Sigmoid colon (tissue), 4 donors: Measurements from ENCODE around the gene PAPPA.

Experiments
- EP300 ChIP-seq, 4 donors: sonication (generic); formaldehyde crosslinking; IDR thresholded peaks; one replicate each; pipeline ENCODE4 v1.6.1; 2017; ENCODE audit warnings: antibody characterized with exemption in 4 of 4
- POLR2A ChIP-seq, 2 donors: fragments of 450-650 bp; IDR thresholded peaks; one replicate each; pipeline ENCODE4 v1.6.1; 2016; ENCODE audit warnings: antibody characterized with exemption in 2 of 2, mild to moderate bottlenecking in 2 of 2, moderate library complexity in 2 of 2
- TF ChIP-seq, protein P1 (sequence below), 4 experiments: fragments of 450-650 bp in 3 of 4; fragments of 200-600 bp in 1 of 4; IDR thresholded peaks; one replicate each; pipeline ENCODE4 v1.5.1; 2016 to 2019; ENCODE audit warnings: antibody characterized with exemption in 4 of 4, mild to moderate bottlenecking in 3 of 4, moderate library complexity in 2 of 4

DNA sequence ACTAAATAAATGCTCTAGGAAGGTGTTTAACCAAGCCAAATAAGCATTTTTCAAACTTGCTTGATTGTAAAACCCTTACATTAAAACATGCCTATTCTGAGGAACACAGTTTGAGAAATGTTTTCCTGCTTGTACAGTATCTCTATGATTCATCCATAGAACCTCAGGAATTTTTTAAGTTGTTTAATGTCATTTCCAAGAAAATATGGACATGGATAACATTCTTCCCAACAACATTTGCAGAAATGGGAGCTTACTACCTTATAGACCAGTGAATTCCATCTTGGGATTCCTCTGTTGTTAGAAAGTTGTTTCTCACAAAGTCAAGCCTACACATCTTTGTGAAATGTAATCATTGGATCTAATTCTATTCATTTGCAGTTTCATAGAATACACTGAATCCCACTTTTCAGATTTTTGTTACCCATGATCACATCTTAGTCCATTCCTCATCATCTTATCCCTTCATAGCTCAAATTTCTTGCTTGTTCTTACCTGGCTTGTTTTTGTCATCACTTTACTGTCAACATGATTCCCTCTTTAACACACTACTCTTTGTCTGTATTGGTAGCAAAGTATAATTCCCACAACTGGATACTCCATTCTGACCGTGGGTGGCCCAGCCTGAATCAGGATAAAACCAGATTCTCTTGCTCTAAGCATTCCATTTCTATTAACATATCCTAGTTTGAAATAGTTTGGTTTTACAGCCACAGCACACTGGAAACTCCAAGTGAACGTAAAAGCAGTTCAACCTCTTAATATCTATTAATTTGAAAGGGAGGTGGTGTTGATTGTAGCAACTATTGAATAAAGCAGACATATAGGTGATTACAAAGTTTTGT lies 49.4 kb upstream of the PAPPA start:
- TF ChIP-seq, protein P1, sequence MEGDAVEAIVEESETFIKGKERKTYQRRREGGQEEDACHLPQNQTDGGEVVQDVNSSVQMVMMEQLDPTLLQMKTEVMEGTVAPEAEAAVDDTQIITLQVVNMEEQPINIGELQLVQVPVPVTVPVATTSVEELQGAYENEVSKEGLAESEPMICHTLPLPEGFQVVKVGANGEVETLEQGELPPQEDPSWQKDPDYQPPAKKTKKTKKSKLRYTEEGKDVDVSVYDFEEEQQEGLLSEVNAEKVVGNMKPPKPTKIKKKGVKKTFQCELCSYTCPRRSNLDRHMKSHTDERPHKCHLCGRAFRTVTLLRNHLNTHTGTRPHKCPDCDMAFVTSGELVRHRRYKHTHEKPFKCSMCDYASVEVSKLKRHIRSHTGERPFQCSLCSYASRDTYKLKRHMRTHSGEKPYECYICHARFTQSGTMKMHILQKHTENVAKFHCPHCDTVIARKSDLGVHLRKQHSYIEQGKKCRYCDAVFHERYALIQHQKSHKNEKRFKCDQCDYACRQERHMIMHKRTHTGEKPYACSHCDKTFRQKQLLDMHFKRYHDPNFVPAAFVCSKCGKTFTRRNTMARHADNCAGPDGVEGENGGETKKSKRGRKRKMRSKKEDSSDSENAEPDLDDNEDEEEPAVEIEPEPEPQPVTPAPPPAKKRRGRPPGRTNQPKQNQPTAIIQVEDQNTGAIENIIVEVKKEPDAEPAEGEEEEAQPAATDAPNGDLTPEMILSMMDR (IDR thresholded peaks at IDR 0.05) = no peak
- no peak for TF ChIP-seq POLR2A (IDR thresholded peaks at IDR 0.05)
- no peak for TF ChIP-seq EP300 (IDR thresholded peaks at IDR 0.05)
